ENCODE measurements around the gene CHTOP.

DNA sequence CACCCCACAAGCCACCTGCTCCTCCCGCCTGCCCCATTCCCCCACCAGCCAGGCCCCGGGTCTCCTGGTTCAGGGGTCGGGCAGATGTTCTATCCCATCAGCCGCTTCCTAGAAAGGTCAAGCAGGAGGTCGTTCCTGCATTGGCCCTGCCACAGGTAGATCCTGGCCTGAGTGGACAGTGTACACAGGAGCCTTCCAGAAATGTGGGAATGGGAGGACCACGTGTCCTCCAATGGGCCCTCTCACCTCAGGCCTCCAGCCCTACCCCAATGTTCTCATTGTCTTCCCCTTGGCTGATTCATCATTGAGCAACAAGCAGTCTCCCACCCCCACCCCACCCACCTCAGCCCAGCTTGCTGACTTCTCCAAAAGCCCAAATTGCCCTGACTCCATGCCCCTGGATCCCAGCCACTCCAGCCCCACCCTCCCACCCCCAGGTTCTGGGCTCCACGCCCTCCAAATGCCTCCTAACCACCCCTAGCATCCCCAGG lies 23.0 kb upstream of the CHTOP start:
- TF ChIP-seq, protein P1, sequence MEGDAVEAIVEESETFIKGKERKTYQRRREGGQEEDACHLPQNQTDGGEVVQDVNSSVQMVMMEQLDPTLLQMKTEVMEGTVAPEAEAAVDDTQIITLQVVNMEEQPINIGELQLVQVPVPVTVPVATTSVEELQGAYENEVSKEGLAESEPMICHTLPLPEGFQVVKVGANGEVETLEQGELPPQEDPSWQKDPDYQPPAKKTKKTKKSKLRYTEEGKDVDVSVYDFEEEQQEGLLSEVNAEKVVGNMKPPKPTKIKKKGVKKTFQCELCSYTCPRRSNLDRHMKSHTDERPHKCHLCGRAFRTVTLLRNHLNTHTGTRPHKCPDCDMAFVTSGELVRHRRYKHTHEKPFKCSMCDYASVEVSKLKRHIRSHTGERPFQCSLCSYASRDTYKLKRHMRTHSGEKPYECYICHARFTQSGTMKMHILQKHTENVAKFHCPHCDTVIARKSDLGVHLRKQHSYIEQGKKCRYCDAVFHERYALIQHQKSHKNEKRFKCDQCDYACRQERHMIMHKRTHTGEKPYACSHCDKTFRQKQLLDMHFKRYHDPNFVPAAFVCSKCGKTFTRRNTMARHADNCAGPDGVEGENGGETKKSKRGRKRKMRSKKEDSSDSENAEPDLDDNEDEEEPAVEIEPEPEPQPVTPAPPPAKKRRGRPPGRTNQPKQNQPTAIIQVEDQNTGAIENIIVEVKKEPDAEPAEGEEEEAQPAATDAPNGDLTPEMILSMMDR (IDR thresholded peaks at IDR 0.05) = no peak
- TF ChIP-seq POLR2A (IDR thresholded peaks at IDR 0.05) = no peak

Measured in heart left ventricle (tissue), 13 donors.